CD4-positive, alpha-beta T cell treated with Interleukin-15 for 4 hours (primary cell): ENCODE results near the gene SRPX.

ENCODE experiments used
- DNase-seq: peaks from one replicate; pipeline ENCODE4 v3.0.0-alpha.2; 2020; ENCODE audit warnings: low spot score

Gene SRPX, protein sequence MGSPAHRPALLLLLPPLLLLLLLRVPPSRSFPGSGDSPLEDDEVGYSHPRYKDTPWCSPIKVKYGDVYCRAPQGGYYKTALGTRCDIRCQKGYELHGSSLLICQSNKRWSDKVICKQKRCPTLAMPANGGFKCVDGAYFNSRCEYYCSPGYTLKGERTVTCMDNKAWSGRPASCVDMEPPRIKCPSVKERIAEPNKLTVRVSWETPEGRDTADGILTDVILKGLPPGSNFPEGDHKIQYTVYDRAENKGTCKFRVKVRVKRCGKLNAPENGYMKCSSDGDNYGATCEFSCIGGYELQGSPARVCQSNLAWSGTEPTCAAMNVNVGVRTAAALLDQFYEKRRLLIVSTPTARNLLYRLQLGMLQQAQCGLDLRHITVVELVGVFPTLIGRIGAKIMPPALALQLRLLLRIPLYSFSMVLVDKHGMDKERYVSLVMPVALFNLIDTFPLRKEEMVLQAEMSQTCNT

GRCh38 chrX:38220415-38221390 is at the start of gene SRPX:
Gene SRPX, minus strand, starts transcription at chrX:38220871. Its CDS starts 79 bp downstream, at chrX:38220792.
- no peak for DNase-seq

- DNase-seq = no peak
Observed at GRCh38 chrX:38268011-38268410, 47.3 kb upstream of the SRPX start.

GRCh38 chrX:38262715-38263620 is 42.3 kb upstream of the SRPX start:
- DNase-seq = no peak

DNA sequence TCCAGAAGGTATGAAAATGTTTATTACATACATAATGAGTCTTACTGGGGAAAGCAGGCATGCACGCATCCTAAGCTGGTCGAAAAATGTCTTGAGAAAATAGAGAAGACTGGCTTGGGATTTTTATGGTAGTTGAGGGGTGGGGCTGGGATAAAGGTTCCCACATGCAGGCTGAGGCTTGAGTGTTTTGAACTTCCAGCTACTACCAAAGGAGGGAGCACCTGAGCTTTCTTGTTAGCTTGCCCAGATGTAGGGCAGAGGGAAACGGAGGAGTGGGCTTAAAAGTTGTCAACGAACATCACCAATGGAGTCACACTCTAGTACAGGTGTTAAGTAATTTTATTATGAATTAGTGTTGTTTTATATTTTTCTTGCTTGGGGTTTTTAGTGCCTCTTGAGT is 39.6 kb upstream of the SRPX start:
- no peak for DNase-seq

DNA sequence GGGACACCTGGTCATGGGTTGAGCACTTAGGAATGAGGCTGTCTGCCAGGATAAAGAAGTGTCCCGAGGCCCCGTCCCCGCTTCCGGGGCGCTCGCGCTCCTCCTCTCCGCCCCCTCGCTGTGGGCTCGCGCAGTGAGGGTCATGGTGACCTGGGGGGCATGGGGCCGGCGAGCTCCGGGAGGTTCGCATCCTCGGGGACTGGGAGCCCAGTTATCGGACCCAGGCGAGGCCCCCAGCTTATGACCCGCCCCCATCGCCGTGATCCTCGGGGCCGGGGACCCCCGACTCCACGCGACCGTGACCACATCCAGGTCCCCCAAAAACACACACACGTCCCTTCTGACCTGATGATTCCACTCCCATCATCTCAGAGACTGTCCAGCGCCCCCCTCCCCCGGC is 35.3 kb upstream of the SRPX start:
- DNase-seq = no peak

DNA sequence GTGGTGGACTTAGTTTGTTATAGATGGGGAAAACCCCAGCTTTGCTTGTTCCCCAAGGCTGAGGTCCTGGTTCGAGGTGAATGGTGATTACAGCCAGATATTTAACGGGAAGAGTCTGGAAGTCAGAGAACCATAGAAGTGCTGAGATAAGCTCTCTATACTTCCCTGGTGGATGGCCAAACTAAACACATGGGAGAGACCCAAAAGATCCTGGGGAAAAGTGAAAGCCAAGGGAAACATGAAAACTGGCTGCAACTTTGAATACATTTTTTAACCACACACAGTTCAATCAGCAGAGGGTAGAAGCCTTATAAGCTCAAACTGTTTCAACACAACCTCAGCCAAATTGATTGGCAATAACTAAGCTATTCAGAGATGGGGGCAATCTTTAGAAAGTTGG is 29.3 kb upstream of the SRPX start:
- no peak for DNase-seq

DNA sequence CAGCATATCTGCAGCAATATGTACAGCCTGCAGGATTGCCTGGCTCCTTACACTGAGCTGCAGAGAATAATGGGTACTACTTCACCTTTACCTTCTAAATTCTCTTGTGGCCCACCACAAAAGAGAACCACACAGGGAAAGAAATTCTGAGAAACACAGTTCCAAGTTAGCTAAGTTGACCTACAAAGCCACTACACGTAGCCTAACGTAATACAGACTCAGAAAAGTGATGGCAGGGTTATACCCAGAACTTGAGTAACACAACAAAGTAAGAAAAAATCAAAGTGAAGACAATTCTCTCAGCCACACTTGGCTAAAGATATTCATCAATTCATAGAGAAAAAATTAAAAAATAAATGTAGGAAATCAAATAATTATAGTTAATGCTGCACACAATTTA is 26.4 kb upstream of the SRPX start:
- DNase-seq = no peak

GRCh38 chrX:38240541-38240940 is 19.9 kb upstream of the SRPX start:
- DNase-seq = no peak

GRCh38 chrX:38236901-38237615 is 16.4 kb upstream of the SRPX start:
- no peak for DNase-seq

DNA sequence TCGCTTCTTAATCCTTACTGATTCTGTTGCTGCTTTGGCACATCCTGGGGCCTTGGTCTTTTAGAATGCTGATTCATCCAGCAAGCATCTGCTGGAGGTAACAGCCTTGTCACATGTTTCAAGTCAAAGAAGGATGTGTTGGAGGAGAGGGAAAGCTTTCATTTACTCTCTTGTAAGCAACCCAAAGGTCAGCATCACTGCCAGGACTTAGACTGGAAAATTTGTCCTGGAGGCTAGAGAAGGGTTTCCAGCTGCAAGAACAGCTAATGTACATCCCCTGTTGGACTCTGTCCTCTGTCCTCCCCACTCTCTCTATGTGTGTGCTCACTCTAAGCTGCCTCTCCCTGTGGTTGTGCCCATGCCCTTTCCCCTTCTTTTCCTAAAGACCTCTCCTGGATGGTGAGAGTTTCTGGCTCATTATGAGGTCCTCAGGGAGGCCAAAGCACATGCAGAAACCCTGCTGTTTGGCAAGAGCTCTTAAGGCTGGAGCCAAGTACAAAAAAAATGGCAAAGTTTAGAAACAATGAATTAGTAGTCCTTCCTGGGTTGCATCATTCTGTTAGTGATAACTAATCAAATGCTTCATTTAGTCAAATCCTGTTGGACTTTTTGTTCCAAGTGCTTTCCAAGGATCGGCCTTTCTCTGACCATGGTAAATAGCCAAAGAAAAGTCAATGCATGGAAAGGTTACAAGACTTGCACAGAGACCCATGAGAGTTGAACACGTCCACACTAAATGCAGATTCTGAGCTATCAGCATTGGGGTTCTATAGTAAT is 13.4 kb upstream of the SRPX start:
- no peak for DNase-seq

DNA sequence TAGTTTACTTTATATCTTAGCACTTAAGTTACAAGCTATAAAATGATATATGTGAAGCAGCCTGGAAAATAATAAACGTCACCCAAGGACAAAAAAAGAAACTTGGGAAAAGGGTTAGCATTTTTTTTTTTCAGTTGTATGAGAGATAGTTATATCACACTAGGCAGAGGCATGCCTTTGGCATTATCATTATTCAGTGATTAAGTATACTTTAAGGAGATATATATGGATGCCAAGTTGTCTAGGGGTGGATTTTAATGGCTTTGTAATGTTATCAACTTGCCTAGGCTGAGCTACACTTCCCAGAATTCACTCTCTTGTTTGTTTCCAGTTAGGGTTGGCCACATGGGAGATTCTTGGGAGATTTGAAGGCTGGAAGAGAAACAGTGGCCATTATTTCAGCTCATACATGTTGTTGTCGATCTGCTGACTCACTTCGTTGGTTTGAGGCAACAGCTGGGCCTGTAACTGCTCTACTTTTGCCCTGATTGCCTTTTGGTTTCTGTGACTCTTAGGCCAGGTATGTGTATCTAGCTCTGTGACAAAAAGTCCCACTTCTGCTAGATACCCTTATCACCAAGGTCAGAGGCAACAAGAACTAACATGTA is 11.5 kb upstream of the SRPX start:
- DNase-seq = no peak

DNA sequence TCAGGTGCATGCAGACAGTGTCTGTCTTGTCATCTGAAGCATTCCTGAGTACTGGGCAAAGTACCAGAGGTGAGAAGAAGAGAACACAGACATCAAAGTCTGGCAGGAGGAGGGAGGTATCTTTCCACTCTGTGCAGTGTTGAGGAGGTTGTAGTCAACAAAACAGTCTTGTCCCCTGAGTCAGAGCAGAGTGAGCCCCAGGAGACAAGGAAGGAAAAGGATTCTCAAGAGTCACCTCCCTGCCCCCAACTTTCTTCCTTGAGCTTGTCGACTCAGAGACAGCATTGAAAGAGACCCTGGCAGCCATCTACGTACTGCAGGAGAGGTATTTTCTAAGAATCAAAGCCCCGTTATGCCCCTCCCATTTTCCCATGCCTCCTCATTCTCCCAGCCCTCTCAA is 4.4 kb upstream of the SRPX start:
- DNase-seq = no peak

DNA sequence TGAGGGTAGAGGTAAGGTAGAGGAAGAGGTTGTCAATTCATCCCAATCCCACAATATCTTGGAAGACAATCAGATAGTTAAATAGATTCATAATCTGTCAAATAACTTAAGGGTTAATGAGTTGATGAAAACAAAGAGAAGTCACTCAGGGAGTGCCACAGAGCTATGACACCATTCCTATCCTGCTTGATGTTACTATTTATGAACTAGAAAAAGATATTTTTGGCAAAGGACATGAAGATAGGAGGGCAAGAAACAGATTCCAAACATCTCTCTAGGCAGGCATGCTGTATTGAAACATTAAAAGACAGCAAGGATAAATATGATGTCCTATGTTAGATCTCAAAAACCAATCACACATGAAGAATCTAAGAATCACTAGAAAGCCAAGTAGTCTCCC is 3.5 kb upstream of the SRPX start:
- no peak for DNase-seq

- no peak for DNase-seq
Observed at GRCh38 chrX:38221391-38221929, 789 bp upstream of the SRPX start.

GRCh38 chrX:38220024-38220414 is 652 bp downstream of the SRPX start:
- DNase-seq = no peak

DNA sequence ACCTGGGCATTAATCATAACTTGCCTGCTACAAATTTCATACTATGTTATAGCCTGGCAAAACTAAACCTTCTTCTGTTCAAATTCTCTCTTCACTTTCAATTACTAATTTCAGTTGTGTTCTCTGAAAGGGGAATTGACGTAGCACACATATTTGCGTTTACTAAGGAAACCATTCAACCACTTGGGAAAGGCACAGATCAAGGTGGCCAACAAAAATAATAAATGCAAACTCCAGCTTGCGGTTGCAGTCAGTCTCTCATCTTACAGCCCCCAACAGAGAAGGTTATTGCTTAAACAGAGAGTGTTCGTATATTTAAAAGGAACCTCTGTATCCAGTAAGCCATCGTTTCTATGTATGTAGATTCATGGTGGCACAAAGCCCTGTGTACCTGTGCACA is 4.0 kb downstream of the SRPX start:
- no peak for DNase-seq

GRCh38 chrX:38214551-38215531 is 5.8 kb downstream of the SRPX start:
- DNase-seq = no peak

GRCh38 chrX:38214044-38214443 is 6.6 kb downstream of the SRPX start:
- no peak for DNase-seq
